Measurements from ENCODE around the gene CACNB1.

GRCh38 chr17:39150795-39151149, 46.7 kb downstream of the CACNB1 start:
- TF ChIP-seq, protein P1, sequence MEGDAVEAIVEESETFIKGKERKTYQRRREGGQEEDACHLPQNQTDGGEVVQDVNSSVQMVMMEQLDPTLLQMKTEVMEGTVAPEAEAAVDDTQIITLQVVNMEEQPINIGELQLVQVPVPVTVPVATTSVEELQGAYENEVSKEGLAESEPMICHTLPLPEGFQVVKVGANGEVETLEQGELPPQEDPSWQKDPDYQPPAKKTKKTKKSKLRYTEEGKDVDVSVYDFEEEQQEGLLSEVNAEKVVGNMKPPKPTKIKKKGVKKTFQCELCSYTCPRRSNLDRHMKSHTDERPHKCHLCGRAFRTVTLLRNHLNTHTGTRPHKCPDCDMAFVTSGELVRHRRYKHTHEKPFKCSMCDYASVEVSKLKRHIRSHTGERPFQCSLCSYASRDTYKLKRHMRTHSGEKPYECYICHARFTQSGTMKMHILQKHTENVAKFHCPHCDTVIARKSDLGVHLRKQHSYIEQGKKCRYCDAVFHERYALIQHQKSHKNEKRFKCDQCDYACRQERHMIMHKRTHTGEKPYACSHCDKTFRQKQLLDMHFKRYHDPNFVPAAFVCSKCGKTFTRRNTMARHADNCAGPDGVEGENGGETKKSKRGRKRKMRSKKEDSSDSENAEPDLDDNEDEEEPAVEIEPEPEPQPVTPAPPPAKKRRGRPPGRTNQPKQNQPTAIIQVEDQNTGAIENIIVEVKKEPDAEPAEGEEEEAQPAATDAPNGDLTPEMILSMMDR (IDR thresholded peaks at IDR 0.05), result no peak
- TF ChIP-seq POLR2A (IDR thresholded peaks at IDR 0.05) (no peak), EP300 (IDR thresholded peaks at IDR 0.05) (no peak), POLR2AphosphoS5 (IDR thresholded peaks at IDR 0.05) (no peak)

All from gastroesophageal sphincter (tissue), 3 donors.